ENCODE results near the gene FGF11.

DNA sequence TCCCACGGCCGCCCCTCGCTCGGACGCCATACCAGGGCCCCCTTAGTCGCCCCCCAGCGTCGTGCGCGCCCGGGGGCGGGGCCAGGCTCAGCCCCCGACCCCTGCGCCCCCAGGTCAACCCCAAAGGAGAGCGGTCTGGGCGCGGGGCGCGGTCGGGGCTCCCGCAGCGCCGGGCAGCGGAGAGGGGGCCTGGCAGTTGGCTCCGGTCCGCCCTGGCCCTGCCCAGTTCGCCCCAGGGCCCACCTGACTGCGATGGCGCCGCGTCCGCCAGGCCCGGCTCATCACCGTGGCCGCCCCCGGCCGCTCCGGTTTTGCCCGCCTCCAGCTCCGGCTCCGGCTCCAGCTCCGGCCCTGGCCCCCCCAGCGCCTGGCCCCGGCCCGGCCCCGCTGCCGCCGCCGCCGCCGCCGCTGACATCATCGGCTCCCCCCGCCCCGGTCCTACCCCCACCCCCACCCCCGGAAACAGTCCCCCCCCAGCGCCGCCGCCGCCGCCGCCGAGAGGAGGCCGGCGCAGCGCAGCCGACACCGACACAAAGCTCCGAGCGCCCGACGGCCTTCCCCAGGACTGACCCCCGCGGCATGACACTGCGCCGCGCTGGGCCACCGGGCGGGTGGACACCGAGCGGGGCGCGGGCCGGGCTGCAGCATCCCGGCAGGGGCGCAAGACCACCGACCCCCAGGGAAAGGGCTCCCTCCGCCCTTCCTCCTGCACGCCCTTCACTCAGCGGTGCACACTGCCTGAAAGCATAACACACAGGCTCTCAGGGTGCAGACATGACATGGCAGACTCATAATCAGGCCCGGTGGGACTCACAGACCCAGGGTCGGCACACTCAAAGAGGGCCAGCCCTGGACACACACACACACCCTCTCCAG is 40.1 kb downstream of the FGF11 start, which contains the start of gene ZBTB4:
- TF ChIP-seq, protein P1, sequence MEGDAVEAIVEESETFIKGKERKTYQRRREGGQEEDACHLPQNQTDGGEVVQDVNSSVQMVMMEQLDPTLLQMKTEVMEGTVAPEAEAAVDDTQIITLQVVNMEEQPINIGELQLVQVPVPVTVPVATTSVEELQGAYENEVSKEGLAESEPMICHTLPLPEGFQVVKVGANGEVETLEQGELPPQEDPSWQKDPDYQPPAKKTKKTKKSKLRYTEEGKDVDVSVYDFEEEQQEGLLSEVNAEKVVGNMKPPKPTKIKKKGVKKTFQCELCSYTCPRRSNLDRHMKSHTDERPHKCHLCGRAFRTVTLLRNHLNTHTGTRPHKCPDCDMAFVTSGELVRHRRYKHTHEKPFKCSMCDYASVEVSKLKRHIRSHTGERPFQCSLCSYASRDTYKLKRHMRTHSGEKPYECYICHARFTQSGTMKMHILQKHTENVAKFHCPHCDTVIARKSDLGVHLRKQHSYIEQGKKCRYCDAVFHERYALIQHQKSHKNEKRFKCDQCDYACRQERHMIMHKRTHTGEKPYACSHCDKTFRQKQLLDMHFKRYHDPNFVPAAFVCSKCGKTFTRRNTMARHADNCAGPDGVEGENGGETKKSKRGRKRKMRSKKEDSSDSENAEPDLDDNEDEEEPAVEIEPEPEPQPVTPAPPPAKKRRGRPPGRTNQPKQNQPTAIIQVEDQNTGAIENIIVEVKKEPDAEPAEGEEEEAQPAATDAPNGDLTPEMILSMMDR (IDR thresholded peaks at IDR 0.05), result no peak
- TF ChIP-seq POLR2A (IDR thresholded peaks at IDR 0.05), result peak in 1 of 4 donors; percentile 24

Measured in stomach (tissue), 4 donors.